H9 (cell line): ENCODE measurements around the gene MCFD2. TPM values are rescaled to one million over a fixed set of nuclear protein-coding genes. Genes with fewer than 3 reads are reported as not detected.

Experiments used
- DNase-seq: peaks from one replicate; pipeline ENCODE4 v3.0.0-alpha.2; 2017
- H2AFZ ChIP-seq: one replicate; pipeline ENCODE4 v1.6.1; 2013; ENCODE audit warnings: mild to moderate bottlenecking, low read length, control low read depth, moderate library complexity
- H2AK5ac ChIP-seq: 2 replicates; pipeline ENCODE4 v1.6.1; 2013; ENCODE audit warnings: low read length, control low read depth, mixed read lengths; ENCODE audit not compliant: insufficient read length
- H2BK120ac ChIP-seq: one replicate; pipeline ENCODE4 v1.6.1; 2013; ENCODE audit warnings: low read depth, mild to moderate bottlenecking, low read length, control low read depth, inconsistent platforms; ENCODE audit not compliant: poor library complexity, severe bottlenecking
- H2BK12ac ChIP-seq: 2 replicates; pipeline ENCODE4 v1.6.1; 2013; ENCODE audit warnings: low read length, control low read depth, mixed read lengths, low read depth; ENCODE audit not compliant: insufficient read length
- H2BK15ac ChIP-seq: 2 replicates; pipeline ENCODE4 v1.6.1; 2013; ENCODE audit warnings: low read depth, low read length, control low read depth
- H2BK20ac ChIP-seq: one replicate; pipeline ENCODE4 v1.6.1; 2013; ENCODE audit warnings: low read depth, mild to moderate bottlenecking, low read length, control low read depth, inconsistent platforms; ENCODE audit not compliant: poor library complexity, severe bottlenecking
- H2BK5ac ChIP-seq: 2 replicates; pipeline ENCODE4 v1.6.1; 2013; ENCODE audit warnings: low read length, control low read depth, mixed read lengths; ENCODE audit not compliant: insufficient read length
- H3K14ac ChIP-seq: 2 replicates; pipeline ENCODE4 v1.6.1; 2013; ENCODE audit warnings: low read length, control low read depth; ENCODE audit not compliant: insufficient read depth
- H3K18ac ChIP-seq: 2 replicates; pipeline ENCODE4 v1.6.1; 2013; ENCODE audit warnings: low read depth, mild to moderate bottlenecking, mixed read lengths, low read length, control low read depth; ENCODE audit not compliant: insufficient read length
- H3K23ac ChIP-seq: 2 replicates; pipeline ENCODE4 v1.6.1; 2013; ENCODE audit warnings: low read length, control low read depth, mixed read lengths, low read depth; ENCODE audit not compliant: insufficient read length
- H3K23me2 ChIP-seq: 2 replicates; pipeline ENCODE4 v1.6.1; 2013; ENCODE audit warnings: low read depth, mild to moderate bottlenecking, mixed read lengths, low read length, control low read depth; ENCODE audit not compliant: insufficient read length, poor library complexity, severe bottlenecking
- H3K27ac ChIP-seq: 2 replicates; pipeline ENCODE4 v1.5.1; 2013; ENCODE audit warnings: low read length, control low read depth, mixed read lengths, low read depth; ENCODE audit not compliant: insufficient read length
- H3K27me3 ChIP-seq: 2 replicates; pipeline ENCODE4 v1.6.1; 2013; ENCODE audit warnings: low read length, control low read depth, inconsistent platforms; ENCODE audit not compliant: insufficient read depth
- H3K4ac ChIP-seq: 2 replicates; pipeline ENCODE4 v1.6.1; 2013; ENCODE audit warnings: low read depth, mild to moderate bottlenecking, control low read depth, inconsistent platforms, low read length, moderate library complexity
- H3K4me1 ChIP-seq: 2 replicates; pipeline ENCODE4 v1.6.1; 2013; ENCODE audit warnings: low read length, control low read depth, inconsistent platforms; ENCODE audit not compliant: insufficient read depth
- H3K4me2 ChIP-seq: 2 replicates; pipeline ENCODE4 v1.6.1; 2013; ENCODE audit warnings: low read length, control low read depth, mixed read lengths; ENCODE audit not compliant: insufficient read length, insufficient read depth
- H3K56ac ChIP-seq: 2 replicates; pipeline ENCODE4 v1.6.1; 2013; ENCODE audit warnings: low read depth, mild to moderate bottlenecking, mixed read lengths, low read length, control low read depth; ENCODE audit not compliant: insufficient read length
- H3K79me1 ChIP-seq: 2 replicates; pipeline ENCODE4 v1.6.1; 2013; ENCODE audit warnings: low read depth, mild to moderate bottlenecking, moderate library complexity, low read length, control low read depth, inconsistent platforms; ENCODE audit not compliant: insufficient read depth, poor library complexity, severe bottlenecking
- H3K79me2 ChIP-seq: 2 replicates; pipeline ENCODE4 v1.6.1; 2013; ENCODE audit warnings: low read length, control low read depth, inconsistent platforms; ENCODE audit not compliant: insufficient read depth
- H3K9ac ChIP-seq: 2 replicates; pipeline ENCODE4 v1.6.1; 2013; ENCODE audit warnings: low read length, control low read depth, mixed read lengths; ENCODE audit not compliant: insufficient read length; ENCODE audit errors: extremely low read depth
- H3K9me3 ChIP-seq: one replicate; pipeline ENCODE4 v1.6.1; 2013; ENCODE audit warnings: low read depth, low read length, inconsistent platforms; ENCODE audit not compliant: control insufficient read depth
- H3T11ph ChIP-seq: one replicate; pipeline ENCODE4 v1.6.1; 2013; ENCODE audit warnings: mild to moderate bottlenecking, low read length, control low read depth, inconsistent platforms
- H4K20me1 ChIP-seq: one replicate; pipeline ENCODE4 v1.6.1; 2013; ENCODE audit not compliant: control insufficient read depth, insufficient read length, insufficient read depth
- H4K5ac ChIP-seq: 2 replicates; pipeline ENCODE4 v1.6.1; 2013; ENCODE audit warnings: low read depth, mild to moderate bottlenecking, mixed read lengths, low read length, control low read depth; ENCODE audit not compliant: insufficient read length
- H4K8ac ChIP-seq: replicated peaks from 2 replicates; pipeline ENCODE4 v1.6.1; 2013; ENCODE audit warnings: low read length, control low read depth, mixed read lengths, low read depth; ENCODE audit not compliant: insufficient read length
- H4K91ac ChIP-seq: 2 replicates; pipeline ENCODE4 v1.6.1; 2013; ENCODE audit warnings: low read depth, mild to moderate bottlenecking, moderate library complexity, mixed read lengths, low read length, control low read depth; ENCODE audit not compliant: insufficient read length
- H3K27ac Mint-ChIP-seq, 3 experiments: 2 replicates in 2 of 3; 3 replicates in 1 of 3; pipeline ENCODE4 v1.8.0; 2020 to 2021; ENCODE audit warnings: mixed read lengths in 3 of 3, mild to moderate bottlenecking in 1 of 3, moderate library complexity in 1 of 3
- H3K27me3 Mint-ChIP-seq: 2 replicates; pipeline ENCODE4 v1.8.0; 2021; ENCODE audit warnings: low read depth, mild to moderate bottlenecking, moderate library complexity, mixed read lengths
- H3K36me3 Mint-ChIP-seq, 3 experiments: 2 replicates in 2 of 3; 3 replicates in 1 of 3; pipeline ENCODE4 v1.8.0; 2020 to 2021; ENCODE audit warnings: low read depth in 3 of 3, mixed read lengths in 3 of 3; ENCODE audit not compliant: insufficient read depth in 1 of 3
- H3K4me1 Mint-ChIP-seq, 2 experiments: 2 replicates each; pipeline ENCODE4 v1.8.0; 2020; ENCODE audit warnings: mixed read lengths in 2 of 2
- H3K4me3 Mint-ChIP-seq, 2 experiments: 2 replicates in 1 of 2; 3 replicates in 1 of 2; pipeline ENCODE4 v1.8.0; 2020 to 2021; ENCODE audit warnings: mild to moderate bottlenecking in 2 of 2, mixed read lengths in 2 of 2, moderate library complexity in 1 of 2
- H3K9me3 Mint-ChIP-seq, 2 experiments: 2 replicates in 1 of 2; 3 replicates in 1 of 2; pipeline ENCODE4 v1.8.0; 2020; ENCODE audit warnings: mild to moderate bottlenecking in 2 of 2, mixed read lengths in 2 of 2, moderate library complexity in 1 of 2
- CTCF ChIP-seq: fragments of 200-600 bp; sonication (generic); conservative IDR thresholded peaks from 3 replicates; pipeline ENCODE4 v1.8.0; 2021; ENCODE audit warnings: antibody characterized with exemption, mild to moderate bottlenecking
- WGBS: extraction: QIAGEN DNeasy Blood & Tissue Kit; methylation state at CpG from one replicate; pipeline ENCODE4 v1.1.7; 2013; ENCODE audit warnings: missing lambda C conversion rate, low lambda C conversion rate, mixed read lengths; ENCODE audit not compliant: insufficient read length; ENCODE audit errors: extremely low coverage; 5-methylcytosine and 5-hydroxymethylcytosine counted together
- total RNA-seq: library from RNA; stranded (reverse); gene quantifications from 2 replicates; pipeline ENCODE4 v1.2.1, GENCODE V29; 2021

MCFD2 gene
- total RNA-seq, 1 experiment from 2014 or later, result 64.6 TPM

- H4K5ac ChIP-seq, result no peak overlapping the region
- no peak overlapping the region for H4K8ac ChIP-seq
- Mint-ChIP-seq H3K9me3 (no peaks in the 10 kb centered on the region), H3K4me1 (peaks cover 0 to 3% of the 10 kb centered on the region in 2 experiments; a peak in 1 of 4 replicates), H3K36me3 (peaks cover 0 to 1% (median under 1%) of the 10 kb centered on the region in 3 experiments; a peak in 1 of 7 replicates), H3K4me3 (no peak overlapping the region), H3K27me3 (no peaks in the 10 kb centered on the region), H3K27ac (no peak overlapping the region)
- no peak overlapping the region for H4K91ac ChIP-seq
- no peaks in the 10 kb centered on the region for H3K23me2 ChIP-seq
- H2BK120ac ChIP-seq, result no peak overlapping the region
- WGBS, result no CpG with 5 or more reads among the region's 5 CpGs
- no peak overlapping the region for H2BK5ac ChIP-seq
- H3T11ph ChIP-seq, result no peak overlapping the region
- no peak overlapping the region for H2BK15ac ChIP-seq
- no peak overlapping the region for H3K27ac ChIP-seq
- H3K4ac ChIP-seq, result no peak overlapping the region
- H2AFZ ChIP-seq, result no peak overlapping the region
- H3K79me2 ChIP-seq, result no peaks in the 10 kb centered on the region
- H3K9me3 ChIP-seq, result no peaks in the 10 kb centered on the region
- H3K56ac ChIP-seq, result no peak overlapping the region
- no peak overlapping the region for H3K23ac ChIP-seq
- DNase-seq, result no peak
- H3K14ac ChIP-seq, result no peak overlapping the region
- no peaks in the 10 kb centered on the region for H4K20me1 ChIP-seq
- no peak overlapping the region for H3K4me2 ChIP-seq
- H3K9ac ChIP-seq, result no peak overlapping the region
- no peak for TF ChIP-seq CTCF
- H2BK20ac ChIP-seq, result no peak overlapping the region
- no peaks in the 10 kb centered on the region for H3K27me3 ChIP-seq
- no peaks in the 10 kb centered on the region for H3K4me1 ChIP-seq
- H3K18ac ChIP-seq, result no peak overlapping the region
- H2AK5ac ChIP-seq, result no peak overlapping the region
- no peaks in the 10 kb centered on the region for H3K79me1 ChIP-seq
- no peak overlapping the region for H2BK12ac ChIP-seq
These were observed 17.6 kb downstream of the MCFD2 start for GRCh38 chr2:46898024-46898423.
